ENCODE measurements around the gene CACYBP. TPM values are rescaled to one million over a fixed set of nuclear protein-coding genes. Genes with fewer than 3 reads are reported as not detected.
"Not testable (repeated sequence)": the region's sequence is repeated elsewhere in the genome, so short reads cannot be mapped to it uniquely, and the experiment has no call there.

CACYBP gene
- total and polyA plus RNA-seq, 2 donors from 2014 or later, result 49.7 to 97.4 TPM

GRCh38 chr1:175040324-175040879 is 40.7 kb downstream of the CACYBP start:
- Histone ChIP-seq H3K9ac (ENCODE audit: low read length in 3 of 3) (no peak overlapping the region), H3K9me3 (ENCODE audit: control insufficient read depth in 2 of 3, insufficient read depth in 1 of 3, low read length in 3 of 3) (no peaks in the 10 kb centered on the region), H3K36me3 (ENCODE audit: control insufficient read depth in 2 of 3, insufficient read depth in 3 of 3, low read length in 3 of 3) (no peaks in the 10 kb centered on the region), H3K4me3 (ENCODE audit: low read length in 3 of 3) (no peak overlapping the region), H3K4me1 (ENCODE audit: control insufficient read depth in 2 of 3, insufficient read depth in 2 of 3, low read depth in 1 of 3, low read length in 3 of 3) (no peaks in the 10 kb centered on the region), H3K27ac (ENCODE audit: low read depth in 2 of 2, low read length in 2 of 2) (no peak overlapping the region), H3K27me3 (ENCODE audit: control insufficient read depth, insufficient read depth, low read length) (no peaks in the 10 kb centered on the region)
- no peak for FAIRE-seq
- no peak for TF ChIP-seq CTCF (IDR thresholded peaks at IDR 0.05; ENCODE audit: borderline replicate concordance, extremely low read depth, insufficient read depth)
- intact Hi-C loops (cut with DNase I), result loop anchor here (10.0 kb wide), 1 partner anchor 74 kb away; no protein-coding TSS in a partner anchor
- no peak for DNase-seq

- no peak for TF ChIP-seq CTCF (IDR thresholded peaks at IDR 0.05; ENCODE audit: borderline replicate concordance, extremely low read depth, insufficient read depth)
- Histone ChIP-seq H3K4me1 (ENCODE audit: control insufficient read depth in 2 of 3, insufficient read depth in 2 of 3, low read depth in 1 of 3, low read length in 3 of 3) (no peaks in the 10 kb centered on the region), H3K27ac (ENCODE audit: low read depth in 2 of 2, low read length in 2 of 2) (no peak overlapping the region), H3K9me3 (ENCODE audit: control insufficient read depth in 2 of 3, insufficient read depth in 1 of 3, low read length in 3 of 3) (no peaks in the 10 kb centered on the region), H3K27me3 (ENCODE audit: control insufficient read depth, insufficient read depth, low read length) (no peaks in the 10 kb centered on the region), H3K36me3 (ENCODE audit: control insufficient read depth in 2 of 3, insufficient read depth in 3 of 3, low read length in 3 of 3) (no peaks in the 10 kb centered on the region), H3K4me3 (ENCODE audit: low read length in 3 of 3) (no peak overlapping the region), H3K9ac (ENCODE audit: low read length in 3 of 3) (no peak overlapping the region)
- intact Hi-C loops (cut with DNase I), result loop anchor here (10.0 kb wide), 1 partner anchor 72 kb away; no protein-coding TSS in a partner anchor
- FAIRE-seq, result no peak
- no peak for DNase-seq
Measured at GRCh38 chr1:175042650-175043049, 42.9 kb downstream of the CACYBP start.

GRCh38 chr1:175043824-175044223 is 44.1 kb downstream of the CACYBP start:
- no peak for TF ChIP-seq CTCF (IDR thresholded peaks at IDR 0.05; ENCODE audit: borderline replicate concordance, extremely low read depth, insufficient read depth)
- no peaks in the 10 kb centered on the region for H3K4me1 ChIP-seq (ENCODE audit: control insufficient read depth in 2 of 3, insufficient read depth in 2 of 3, low read depth in 1 of 3, low read length in 3 of 3)
- H3K4me3 ChIP-seq (ENCODE audit: low read length in 3 of 3), result no peak overlapping the region
- FAIRE-seq, result no peak
- intact Hi-C loops (cut with DNase I), result loop anchor here (10.0 kb wide), 1 partner anchor 71 kb away; no protein-coding TSS in a partner anchor
- no peak overlapping the region for H3K27ac ChIP-seq (ENCODE audit: low read depth in 2 of 2, low read length in 2 of 2)
- H3K9ac ChIP-seq (ENCODE audit: low read length in 3 of 3), result no peak overlapping the region
- H3K9me3 ChIP-seq (ENCODE audit: control insufficient read depth in 2 of 3, insufficient read depth in 1 of 3, low read length in 3 of 3), result no peaks in the 10 kb centered on the region
- no peaks in the 10 kb centered on the region for H3K36me3 ChIP-seq (ENCODE audit: control insufficient read depth in 2 of 3, insufficient read depth in 3 of 3, low read length in 3 of 3)
- H3K27me3 ChIP-seq (ENCODE audit: control insufficient read depth, insufficient read depth, low read length), result no peaks in the 10 kb centered on the region
- peak in 2 of 5 donors; percentile 31 to 53 for DNase-seq

GRCh38 chr1:175044591-175044990 is 44.8 kb downstream of the CACYBP start:
- H3K4me1 ChIP-seq (ENCODE audit: control insufficient read depth in 2 of 3, insufficient read depth in 2 of 3, low read depth in 1 of 3, low read length in 3 of 3); H3K27ac ChIP-seq (ENCODE audit: low read depth in 2 of 2, low read length in 2 of 2); H3K4me3 ChIP-seq (ENCODE audit: low read length in 3 of 3); H3K36me3 ChIP-seq (ENCODE audit: control insufficient read depth in 2 of 3, insufficient read depth in 3 of 3, low read length in 3 of 3); H3K9me3 ChIP-seq (ENCODE audit: control insufficient read depth in 2 of 3, insufficient read depth in 1 of 3, low read length in 3 of 3); H3K9ac ChIP-seq (ENCODE audit: low read length in 3 of 3); H3K27me3 ChIP-seq (ENCODE audit: control insufficient read depth, insufficient read depth, low read length); FAIRE-seq; DNase-seq: not testable (repeated sequence)
- intact Hi-C loops (cut with DNase I), result loop anchor here (10.0 kb wide), 1 partner anchor 70 kb away; no protein-coding TSS in a partner anchor
